Gastroesophageal sphincter (tissue), 4 donors: ENCODE data around the gene GTPBP1. TPM values are rescaled to one million over a fixed set of nuclear protein-coding genes. Genes with fewer than 3 reads are reported as not detected.

ENCODE experiments used
- ATAC-seq: fragments of 150-250 bp; one replicate; pipeline ENCODE4 v1.9.1; 2016; ENCODE audit warnings: mild to moderate bottlenecking, moderate library complexity
- H3K27ac ChIP-seq, 4 donors: fragments of 200-600 bp; sonication (generic) in 3 of 4; 1 replicate in 3 of 4; 2 replicates in 1 of 4; pipeline ENCODE4 v1.5.1; 2016 to 2019
- H3K27me3 ChIP-seq: fragments of 200-600 bp; sonication (generic); one replicate; pipeline ENCODE4 v1.5.1; 2019
- H3K36me3 ChIP-seq, 2 donors: fragments of 200-600 bp; sonication (generic); one replicate each; pipeline ENCODE4 v1.5.1; 2019; ENCODE audit warnings: control low read depth in 1 of 2
- H3K4me1 ChIP-seq, 3 donors: fragments of 200-600 bp; sonication (generic); 1 replicate in 2 of 3; 2 replicates in 1 of 3; pipeline ENCODE4 v1.5.1; 2016 to 2019; ENCODE audit warnings: control low read depth in 2 of 3
- H3K4me3 ChIP-seq, 2 donors: fragments of 200-600 bp; sonication (generic); one replicate each; pipeline ENCODE4 v1.5.1; 2019; ENCODE audit warnings: mild to moderate bottlenecking in 1 of 2, moderate library complexity in 1 of 2
- H3K9me3 ChIP-seq, 3 donors: fragments of 200-600 bp; sonication (generic); one replicate each; pipeline ENCODE4 v1.5.1; 2017 to 2019; ENCODE audit warnings: control low read depth in 2 of 3
- CTCF ChIP-seq, 4 experiments: fragments of 200-600 bp in 2 of 4; fragments of 450-650 bp in 2 of 4; sonication (generic) in 1 of 4; IDR thresholded peaks; one replicate each; pipeline ENCODE4 v1.5.1; 2017 to 2019; ENCODE audit warnings: antibody characterized with exemption in 4 of 4, mild to moderate bottlenecking in 2 of 4, moderate library complexity in 2 of 4
- EP300 ChIP-seq: sonication (generic); formaldehyde crosslinking; IDR thresholded peaks from one replicate; pipeline ENCODE4 v1.6.1; 2017; ENCODE audit warnings: antibody characterized with exemption, mild to moderate bottlenecking
- POLR2A ChIP-seq, 2 donors: fragments of 450-650 bp; IDR thresholded peaks; one replicate each; pipeline ENCODE4 v1.6.1; 2017; ENCODE audit warnings: antibody characterized with exemption in 2 of 2, mild to moderate bottlenecking in 2 of 2, moderate library complexity in 1 of 2
- POLR2AphosphoS5 ChIP-seq: sonication (generic); formaldehyde crosslinking; IDR thresholded peaks from one replicate; pipeline ENCODE4 v1.6.1; 2017; ENCODE audit warnings: antibody characterized with exemption
- WGBS, 2 donors: methylation state at CpG; one replicate each; pipeline ENCODE4 v1.1.5; 2018; ENCODE audit warnings: low coverage in 1 of 2; 5-methylcytosine and 5-hydroxymethylcytosine counted together
- total RNA-seq, 4 donors: library from RNA; depleted of rRNA; stranded (reverse); fragments of >200 nt; gene quantifications; one replicate each; pipeline ENCODE4 v1.1.0, GENCODE V29; 2016

GTPBP1 gene
- total RNA-seq, 4 donors from 2014 or later = 46.9 to 63.0 (median 51.6) TPM

DNA sequence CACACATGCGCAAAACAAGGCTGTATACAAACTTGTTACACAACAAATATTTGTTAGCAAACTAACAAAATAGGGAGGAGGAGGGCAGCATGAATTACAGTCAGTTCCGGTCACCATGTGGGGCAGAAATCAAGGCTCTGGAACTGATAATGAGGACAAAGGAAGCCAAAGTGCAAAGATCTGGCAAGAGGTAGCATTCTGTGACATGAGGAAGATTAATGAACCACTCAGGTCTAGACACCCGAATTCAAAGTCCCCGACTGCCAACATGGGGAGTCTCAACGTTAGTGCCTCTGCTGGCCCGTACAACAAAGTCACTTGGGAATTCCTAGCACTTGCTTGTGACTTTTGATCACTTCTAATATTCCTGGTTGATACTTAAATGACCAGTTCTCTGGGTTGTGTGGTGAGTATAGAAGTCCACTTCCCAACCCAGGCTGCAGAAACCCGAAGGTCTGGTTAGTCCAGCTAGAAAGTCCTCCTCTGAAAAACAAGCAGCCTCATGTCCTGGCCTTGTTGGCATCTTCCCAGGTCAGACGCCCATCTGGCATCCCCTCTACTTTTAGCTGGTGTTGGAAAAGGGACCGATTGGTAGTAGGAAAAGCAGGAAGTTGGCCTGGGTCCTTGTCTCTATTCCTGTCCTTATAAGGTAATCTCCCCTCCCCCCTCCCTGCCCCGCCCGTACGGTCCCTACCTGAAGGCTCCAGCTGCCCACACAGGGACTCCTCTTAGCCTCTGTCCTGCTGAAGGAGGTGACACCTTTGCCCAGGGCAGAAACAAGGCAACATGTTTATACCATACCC, 48.4 kb downstream of the GTPBP1 start:
- Histone ChIP-seq H3K36me3 (peaks cover 3 to 46% of the 10 kb centered on the region in 2 donors), H3K4me1 (peaks cover 5 to 58% (median 20%) of the 10 kb centered on the region in 3 donors), H3K4me3 (peak overlapping the region; percentile 46 to 87), H3K27ac (peak overlapping the region; percentile 92 to 100 (median 96)), H3K9me3 (no peaks in the 10 kb centered on the region), H3K27me3 (no peaks in the 10 kb centered on the region)
- WGBS, 2 donors = 14 to 24% methylated on average over 7 to 11 of the region's 12 CpGs
- peak; percentile 58 for TF ChIP-seq POLR2AphosphoS5
- TF ChIP-seq CTCF (IDR thresholded peaks at IDR 0.05) = peak in 1 of 4 experiments; percentile 11
- no peak for TF ChIP-seq EP300
- peak; percentile 42 for ATAC-seq

DNA sequence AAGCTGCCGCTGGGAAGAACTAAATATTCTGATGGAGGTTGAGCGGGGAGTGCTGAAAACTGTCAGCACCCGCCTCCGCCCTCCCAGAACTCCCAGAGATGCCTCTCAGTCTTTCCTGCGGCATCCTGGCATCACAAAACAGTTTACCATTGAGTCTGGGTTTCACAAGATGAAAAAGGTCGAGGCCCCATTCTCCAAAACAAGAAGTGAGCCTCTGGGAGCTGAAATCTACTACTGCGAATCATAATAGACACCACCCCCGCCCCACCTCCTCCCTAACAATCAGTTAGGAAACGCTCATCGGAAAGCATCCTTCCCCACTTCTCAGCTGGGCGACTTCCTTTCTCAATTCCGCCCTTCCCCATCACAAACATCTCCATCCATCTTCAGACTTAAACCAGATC, 49.0 kb downstream of the GTPBP1 start:
- peak; percentile 13 for ATAC-seq
- Histone ChIP-seq H3K4me3 (peak overlapping the region; percentile 46 to 87), H3K4me1 (peaks cover 5 to 58% (median 20%) of the 10 kb centered on the region in 3 donors), H3K27ac (peak overlapping the region; percentile 92 to 100 (median 96)), H3K36me3 (peaks cover 3 to 40% of the 10 kb centered on the region in 2 donors), H3K27me3 (no peaks in the 10 kb centered on the region), H3K9me3 (no peaks in the 10 kb centered on the region)
- TF ChIP-seq POLR2A (IDR thresholded peaks at IDR 0.05) (no peak), EP300 (no peak), CTCF (IDR thresholded peaks at IDR 0.05) (no peak), POLR2AphosphoS5 (no peak)
- WGBS, 2 donors = 1 to 2% methylated on average over 10 to 12 of the region's 12 CpGs

GRCh38 chr22:38755155-38755910, 49.6 kb downstream of the GTPBP1 start:
- peak overlapping the region; percentile 92 to 100 (median 96) for H3K27ac ChIP-seq
- no peaks in the 10 kb centered on the region for H3K9me3 ChIP-seq
- peaks cover 3 to 34% of the 10 kb centered on the region in 2 donors for H3K36me3 ChIP-seq
- peak; percentile 96 for TF ChIP-seq POLR2AphosphoS5
- TF ChIP-seq POLR2A (IDR thresholded peaks at IDR 0.05) = peak in 1 of 2 donors; percentile 65
- no peak for TF ChIP-seq EP300
- peak in 1 of 4 experiments; percentile 21 for TF ChIP-seq CTCF (IDR thresholded peaks at IDR 0.05)
- H3K4me3 ChIP-seq = peak overlapping the region; percentile 46 to 87
- ATAC-seq = peak; percentile 90
- 0% methylated on average over 7 of the region's 74 CpGs; no CpG with 5 or more reads in 1 of the 2 donors for WGBS, 2 donors
- peaks cover 5 to 56% (median 20%) of the 10 kb centered on the region in 3 donors for H3K4me1 ChIP-seq
- H3K27me3 ChIP-seq = no peaks in the 10 kb centered on the region

GRCh38 chr22:38755911-38756532, 50.3 kb downstream of the GTPBP1 start, which contains the start of gene SUN2:
Gene SUN2 (minus strand): TSS chr22:38755998. CDS start chr22:38752628, 3,370 bp downstream.
- Histone ChIP-seq H3K27me3 (no peaks in the 10 kb centered on the region), H3K36me3 (peaks cover under 1 to 27% of the 10 kb centered on the region in 2 donors), H3K27ac (peak within 1 kb of the TSS; percentile 92 to 100 (median 96)), H3K9me3 (no peaks in the 10 kb centered on the region), H3K4me1 (peaks cover 5 to 49% (median 20%) of the 10 kb centered on the region in 3 donors), H3K4me3 (peak within 1 kb of the TSS; percentile 46 to 87)
- peak; percentile 89 for ATAC-seq
- TF ChIP-seq POLR2A (IDR thresholded peaks at IDR 0.05) (peak; percentile 78 to 97), EP300 (no peak), POLR2AphosphoS5 (peak; percentile 64), CTCF (IDR thresholded peaks at IDR 0.05) (peak in 1 of 4 experiments; percentile 7)
- WGBS, 2 donors = 0% methylated on average over 8 of the region's 68 CpGs; no CpG with 5 or more reads in 1 of the 2 donors
